K562 (cell line): ENCODE results near the gene GNG7. TPM values are rescaled to one million over a fixed set of nuclear protein-coding genes. Genes with fewer than 3 reads are reported as not detected.

Experiments
- FOXK2 ChIP-seq, 2 experiments: fragments of 450-650 bp; IDR thresholded peaks in 1 of 2; conservative IDR thresholded peaks in 1 of 2; 2 replicates each; pipeline ENCODE4 v1.6.1; 2016; ENCODE audit warnings: low read depth in 2 of 2, mild to moderate bottlenecking in 1 of 2
- GTF2F1 ChIP-seq: IDR thresholded peaks from 2 replicates; pipeline ENCODE4 v1.6.1; 2011; ENCODE audit warnings: low read depth, low read length, improper control_type of control experiment
- MTA2 ChIP-seq: fragments of 450-650 bp; IDR thresholded peaks from 2 replicates; pipeline ENCODE4 v1.6.1; 2016; ENCODE audit warnings: low read depth
- PHB ChIP-seq: fragments of 250-450 bp; sonication (Bioruptor Pico); IDR thresholded peaks from 2 replicates; pipeline ENCODE4 v1.5.0; 2021
- THAP12 ChIP-seq: fragments of 250-450 bp; sonication (Bioruptor Pico); IDR thresholded peaks from 2 replicates; pipeline ENCODE4 v1.9.0; 2021; ENCODE audit warnings: mild to moderate bottlenecking, inconsistent platforms
- ZNF3 ChIP-seq: fragments of 250-450 bp; sonication (Bioruptor Pico); IDR thresholded peaks from 2 replicates; pipeline ENCODE4 v1.5.0; 2021; ENCODE audit warnings: mild to moderate bottlenecking, moderate library complexity
- ZNF407 ChIP-seq: fragments of 450-650 bp; IDR thresholded peaks from 2 replicates; pipeline ENCODE4 v1.6.1; 2016; ENCODE audit warnings: low read depth
- ZNF655 ChIP-seq: fragments of 250-450 bp; sonication (Bioruptor Pico); IDR thresholded peaks from 2 replicates; pipeline ENCODE4 v1.5.0; 2021
- polyA plus RNA-seq, 8 experiments: library from polyadenylated mRNA; depleted of rRNA in 4 of 8; stranded (reverse) in 5 of 8; unstranded in 3 of 8; fragments of >200 nt; fragmentation: Nextera tagmentation in 2 of 8; fragmentation: Illumina TruSeq in 1 of 8; extraction: Ambion mirVana in 2 of 8; extraction: Trizol in 1 of 8; gene quantifications; 2 replicates each; pipeline versions ENCODE4 v1.2.1 to v1.2.3, GENCODE V29; 2011 to 2014; ENCODE audit warnings: inconsistent platforms in 1 of 8, missing spikeins in 1 of 8
- total RNA-seq, 7 experiments: library from RNA; depleted of rRNA in 6 of 7; stranded (reverse); fragments of >200 nt in 6 of 7; fragmentation: Illumina TruSeq in 2 of 7; extraction: Trizol in 2 of 7; gene quantifications; 2 replicates each; pipeline versions ENCODE4 v1.2.1 to v1.2.3, GENCODE V29; 2011 to 2021; ENCODE audit warnings: low replicate concordance in 1 of 7
- TF ChIP-seq, protein P1 (sequence below), 3 experiments: fragments of 200-800 bp in 1 of 3; fragments of 250-450 bp in 1 of 3; fragments of 450-650 bp in 1 of 3; sonication (Bioruptor Pico) in 1 of 3; sonication (Bioruptor generic) in 1 of 3; formaldehyde crosslinking in 1 of 3; IDR thresholded peaks; 2 replicates each; pipeline versions ENCODE4 v1.6.1 to v1.8.0; 2016 to 2022; ENCODE audit warnings: mild to moderate bottlenecking in 2 of 3, missing genetic modification characterization in 2 of 3, missing compliant biosample characterization in 1 of 3, moderate library complexity in 1 of 3

The GNG7 gene
- total and polyA plus RNA-seq, 9 of the 15 experiments (the other 6 are each of a cell fraction or from before 2014, with no cell fraction given) = 0.01 to 0.20 (median 0.06) TPM; not detected in 1

- TF ChIP-seq THAP12 (CRISPR knock-in tag) (no peak), ZNF3 (no peak), ZNF655 (CRISPR knock-in tag) (no peak), GTF2F1 (no peak), FOXK2 (conservative IDR thresholded peaks at IDR 0.05 in 1 of 2, IDR thresholded peaks at IDR 0.05 in 1 of 2; ENCODE audit: low read depth in 2 of 2) (no peak), ZNF407 (no peak), PHB (CRISPR knock-in tag) (no peak), MTA2 (no peak)
- TF ChIP-seq, protein P1, sequence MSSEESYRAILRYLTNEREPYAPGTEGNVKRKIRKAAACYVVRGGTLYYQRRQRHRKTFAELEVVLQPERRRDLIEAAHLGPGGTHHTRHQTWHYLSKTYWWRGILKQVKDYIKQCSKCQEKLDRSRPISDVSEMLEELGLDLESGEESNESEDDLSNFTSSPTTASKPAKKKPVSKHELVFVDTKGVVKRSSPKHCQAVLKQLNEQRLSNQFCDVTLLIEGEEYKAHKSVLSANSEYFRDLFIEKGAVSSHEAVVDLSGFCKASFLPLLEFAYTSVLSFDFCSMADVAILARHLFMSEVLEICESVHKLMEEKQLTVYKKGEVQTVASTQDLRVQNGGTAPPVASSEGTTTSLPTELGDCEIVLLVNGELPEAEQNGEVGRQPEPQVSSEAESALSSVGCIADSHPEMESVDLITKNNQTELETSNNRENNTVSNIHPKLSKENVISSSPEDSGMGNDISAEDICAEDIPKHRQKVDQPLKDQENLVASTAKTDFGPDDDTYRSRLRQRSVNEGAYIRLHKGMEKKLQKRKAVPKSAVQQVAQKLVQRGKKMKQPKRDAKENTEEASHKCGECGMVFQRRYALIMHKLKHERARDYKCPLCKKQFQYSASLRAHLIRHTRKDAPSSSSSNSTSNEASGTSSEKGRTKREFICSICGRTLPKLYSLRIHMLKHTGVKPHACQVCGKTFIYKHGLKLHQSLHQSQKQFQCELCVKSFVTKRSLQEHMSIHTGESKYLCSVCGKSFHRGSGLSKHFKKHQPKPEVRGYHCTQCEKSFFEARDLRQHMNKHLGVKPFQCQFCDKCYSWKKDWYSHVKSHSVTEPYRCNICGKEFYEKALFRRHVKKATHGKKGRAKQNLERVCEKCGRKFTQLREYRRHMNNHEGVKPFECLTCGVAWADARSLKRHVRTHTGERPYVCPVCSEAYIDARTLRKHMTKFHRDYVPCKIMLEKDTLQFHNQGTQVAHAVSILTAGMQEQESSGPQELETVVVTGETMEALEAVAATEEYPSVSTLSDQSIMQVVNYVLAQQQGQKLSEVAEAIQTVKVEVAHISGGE (CRISPR knock-in tag; IDR thresholded peaks at IDR 0.05) = peak in 1 of 3 experiments; percentile 55; a peak in 1 of 6 replicates
Observed at GRCh38 chr19:2722541-2723344, 20.2 kb upstream of the GNG7 start (continued).
